CD4-positive, alpha-beta memory T cell (primary cell): ENCODE data around the gene LOXL3. TPM values are rescaled to one million over a fixed set of nuclear protein-coding genes. Genes with fewer than 3 reads are reported as not detected.

Experiments
- CTCF ChIA-PET: fragments of 350-600 bp; sonication (Branson Sonifier 250); formaldehyde crosslinking; loops from one replicate; lab custom pipeline; 2021; ENCODE audit warnings: inconsistent platforms; ENCODE audit not compliant: partially characterized antibody; lab: Charles Lee
- POLR2A ChIA-PET: fragments of 350-600 bp; sonication (Branson Sonifier 250); formaldehyde crosslinking; loops from one replicate; lab custom pipeline; 2021; ENCODE audit not compliant: partially characterized antibody; lab: Charles Lee
- DNase-seq, 5 donors: peaks; one replicate each; pipeline versions ENCODE4 v3.0.0 to v3.0.0-alpha.2; 2020 to 2022; ENCODE audit warnings: mixed read lengths in 1 of 5
- H3K27ac ChIP-seq: one replicate; pipeline ENCODE4 v1.7.0; 2013; ENCODE audit warnings: low read depth, low read length
- H3K27me3 ChIP-seq: 2 replicates; pipeline ENCODE4 v1.7.0; 2013; ENCODE audit warnings: mild to moderate bottlenecking, low read length, moderate library complexity; ENCODE audit not compliant: insufficient read depth
- H3K36me3 ChIP-seq: 2 replicates; pipeline ENCODE4 v1.7.0; 2013; ENCODE audit warnings: mild to moderate bottlenecking, low read length, moderate library complexity; ENCODE audit not compliant: insufficient read depth
- H3K4me1 ChIP-seq: 2 replicates; pipeline ENCODE4 v1.7.0; 2013; ENCODE audit warnings: mild to moderate bottlenecking, low read length, moderate library complexity; ENCODE audit not compliant: insufficient read depth
- H3K4me3 ChIP-seq, 2 donors: one replicate each; pipeline ENCODE4 v1.7.0; 2013; ENCODE audit warnings: low read length in 2 of 2, mild to moderate bottlenecking in 1 of 2
- H3K9me3 ChIP-seq, 2 donors: one replicate each; pipeline ENCODE4 v1.7.0; 2013; ENCODE audit warnings: low read length in 2 of 2, control low read depth in 1 of 2; ENCODE audit not compliant: control insufficient read depth in 1 of 2
- H3K27ac Mint-ChIP-seq, 7 donors: one replicate each; pipeline ENCODE4 v1.8.0; 2020 to 2021; ENCODE audit warnings: mixed read lengths in 7 of 7, mild to moderate bottlenecking in 6 of 7, inconsistent platforms in 3 of 7, moderate library complexity in 3 of 7
- H3K27me3 Mint-ChIP-seq, 2 donors: one replicate each; pipeline ENCODE4 v1.8.0; 2020 to 2021; ENCODE audit warnings: mixed read lengths in 2 of 2
- H3K36me3 Mint-ChIP-seq, 2 donors: one replicate each; pipeline ENCODE4 v1.8.0; 2020 to 2021; ENCODE audit warnings: mixed read lengths in 2 of 2, inconsistent platforms in 1 of 2, mild to moderate bottlenecking in 1 of 2
- H3K4me1 Mint-ChIP-seq, 4 donors: one replicate each; pipeline ENCODE4 v1.8.0; 2020 to 2021; ENCODE audit warnings: mixed read lengths in 4 of 4, mild to moderate bottlenecking in 1 of 4
- H3K4me3 Mint-ChIP-seq, 8 donors: one replicate each; pipeline ENCODE4 v1.8.0; 2020 to 2021; ENCODE audit warnings: mixed read lengths in 8 of 8, mild to moderate bottlenecking in 7 of 8, moderate library complexity in 6 of 8, inconsistent platforms in 3 of 8
- H3K9me3 Mint-ChIP-seq, 8 donors: one replicate each; pipeline ENCODE4 v1.8.0; 2020 to 2021; ENCODE audit warnings: mixed read lengths in 8 of 8, mild to moderate bottlenecking in 5 of 8, inconsistent platforms in 3 of 8, moderate library complexity in 1 of 8
- intact Hi-C: fragments of 100-400 bp; cut with micrococcal nuclease; formaldehyde crosslinking; loops from one replicate; pipeline ENCODE4 v1.15.1; 2023
- polyA plus RNA-seq, 2 donors: library from polyadenylated mRNA; unstranded; fragments of 300-500 nt; fragmentation: Illumina TruSeq; gene quantifications; one replicate each; pipeline ENCODE4 v1.2.3, GENCODE V29; 2021
- total RNA-seq, 2 experiments: library from RNA; stranded (reverse); gene quantifications; one replicate each; pipeline ENCODE4 v1.2.3, GENCODE V29; 2021

The LOXL3 gene
- total and polyA plus RNA-seq, 4 experiments from 2014 or later: 0.25 to 0.32 TPM; not detected in 2

GRCh38 chr2:74552914-74553811 lies 579 bp downstream of the LOXL3 start:
- Mint-ChIP-seq H3K9me3 (peaks cover 0 to 2% (median 0%) of the 10 kb centered on the region in 8 donors), H3K27ac (peak overlapping the region; percentile 70 to 92 (median 79)), H3K4me3 (peak overlapping the region; percentile 70 to 87 (median 78)), H3K4me1 (peaks cover 10 to 40% (median 24%) of the 10 kb centered on the region in 4 donors), H3K27me3 (peaks cover 15 to 29% of the 10 kb centered on the region in 2 donors), H3K36me3 (peaks cover 0 to 20% of the 10 kb centered on the region in 2 donors)
- H3K27ac ChIP-seq: no peak overlapping the region
- H3K36me3 ChIP-seq: no peaks in the 10 kb centered on the region
- POLR2A ChIA-PET: interaction anchor here (0.8 to 1.3 kb wide), 4 partner anchors 37 to 161 kb away, joined by 3 to 4 read pairs (median 3); partner anchors contain the start of genes CCDC142 and TTC31
- H3K9me3 ChIP-seq: no peaks in the 10 kb centered on the region
- peaks cover 22% of the 10 kb centered on the region for H3K27me3 ChIP-seq
- CTCF ChIA-PET: no interaction called here
- intact Hi-C loops: loop anchor here (10.0 kb wide), 1 partner anchor 158 kb away; no protein-coding TSS in a partner anchor
- peaks cover 29% of the 10 kb centered on the region for H3K4me1 ChIP-seq
- DNase-seq: no peak
- no peak overlapping the region for H3K4me3 ChIP-seq

GRCh38 chr2:74551942-74552913 lies 1.5 kb downstream of the LOXL3 start:
- Histone ChIP-seq H3K27me3 (peaks cover 28% of the 10 kb centered on the region), H3K27ac (no peak overlapping the region), H3K36me3 (no peaks in the 10 kb centered on the region), H3K4me3 (no peak overlapping the region), H3K9me3 (no peaks in the 10 kb centered on the region), H3K4me1 (peaks cover 29% of the 10 kb centered on the region)
- intact Hi-C loops: loop anchor here (10.0 kb wide), 1 partner anchor 157 kb away; no protein-coding TSS in a partner anchor
- H3K4me1 Mint-ChIP-seq: peaks cover 10 to 41% (median 26%) of the 10 kb centered on the region in 4 donors
- peak overlapping the region in 7 of 8 donors; percentile 9 to 82 (median 67) for H3K4me3 Mint-ChIP-seq
- no peak for DNase-seq
- H3K9me3 Mint-ChIP-seq: peaks cover 0 to 2% (median 0%) of the 10 kb centered on the region in 8 donors
- H3K27ac Mint-ChIP-seq: peak overlapping the region in 4 of 7 donors; percentile 21 to 90 (median 76)
- peaks cover 23 to 35% of the 10 kb centered on the region in 2 donors for H3K27me3 Mint-ChIP-seq
- peaks cover 0 to 20% of the 10 kb centered on the region in 2 donors for H3K36me3 Mint-ChIP-seq
- CTCF ChIA-PET: no interaction called here
- POLR2A ChIA-PET: interaction anchor here (0.8 to 0.9 kb wide), 2 partner anchors 36 to 70 kb away, joined by 3 read pairs; partner anchors contain the start of genes CCDC142 and TTC31

GRCh38 chr2:74551530-74551929 lies 2.2 kb downstream of the LOXL3 start:
- peaks cover 0 to 15% of the 10 kb centered on the region in 2 donors for H3K36me3 Mint-ChIP-seq
- peak overlapping the region in 1 of 8 donors; percentile 32 for H3K4me3 Mint-ChIP-seq
- DNase-seq: no peak
- POLR2A ChIA-PET: no interaction called here
- Histone ChIP-seq H3K27ac (no peak overlapping the region), H3K27me3 (peaks cover 30% of the 10 kb centered on the region), H3K9me3 (no peaks in the 10 kb centered on the region), H3K4me3 (no peak overlapping the region), H3K36me3 (no peaks in the 10 kb centered on the region), H3K4me1 (peaks cover 29% of the 10 kb centered on the region)
- CTCF ChIA-PET: no interaction called here
- H3K4me1 Mint-ChIP-seq: peaks cover 10 to 38% (median 25%) of the 10 kb centered on the region in 4 donors
- peaks cover 0 to 2% (median 0%) of the 10 kb centered on the region in 8 donors for H3K9me3 Mint-ChIP-seq
- peaks cover 24 to 37% of the 10 kb centered on the region in 2 donors for H3K27me3 Mint-ChIP-seq
- peak overlapping the region in 1 of 7 donors; percentile 0 for H3K27ac Mint-ChIP-seq
- intact Hi-C loops: loop anchor here (10.0 kb wide), 1 partner anchor 157 kb away; no protein-coding TSS in a partner anchor

GRCh38 chr2:74550231-74550630 lies 3.5 kb downstream of the LOXL3 start:
- H3K4me1 ChIP-seq: peaks cover 22% of the 10 kb centered on the region
- Mint-ChIP-seq H3K36me3 (peaks cover 0 to 8% of the 10 kb centered on the region in 2 donors), H3K27me3 (peaks cover 26 to 39% of the 10 kb centered on the region in 2 donors), H3K9me3 (peaks cover 0 to 2% (median 0%) of the 10 kb centered on the region in 8 donors), H3K27ac (no peak overlapping the region), H3K4me3 (peak overlapping the region in 4 of 8 donors; percentile 15 to 47 (median 34)), H3K4me1 (peaks cover 7 to 27% (median 16%) of the 10 kb centered on the region in 4 donors)
- ChIA-PET POLR2A (no interaction called here), CTCF (interaction anchor here (1.1 kb wide), 1 partner anchor 37 kb away, joined by 3 read pairs; no protein-coding TSS in a partner anchor)
- no peaks in the 10 kb centered on the region for H3K9me3 ChIP-seq
- no peak overlapping the region for H3K27ac ChIP-seq
- intact Hi-C loops: loop anchor here (10.0 kb wide), 1 partner anchor 155 kb away; no protein-coding TSS in a partner anchor
- DNase-seq: no peak
- peaks cover 30% of the 10 kb centered on the region for H3K27me3 ChIP-seq
- H3K36me3 ChIP-seq: no peaks in the 10 kb centered on the region
- no peak overlapping the region for H3K4me3 ChIP-seq

- intact Hi-C loops: no loop called here
- H3K27me3 Mint-ChIP-seq: peaks cover 26 to 46% of the 10 kb centered on the region in 2 donors
- POLR2A ChIA-PET: no interaction called here
- Histone ChIP-seq H3K27me3 (peaks cover 30% of the 10 kb centered on the region), H3K4me1 (peaks cover 20% of the 10 kb centered on the region), H3K36me3 (no peaks in the 10 kb centered on the region), H3K27ac (no peak overlapping the region), H3K9me3 (no peaks in the 10 kb centered on the region), H3K4me3 (peak overlapping the region in 1 of 2 donors; percentile 20)
- peak overlapping the region; percentile 38 to 82 (median 52) for H3K4me3 Mint-ChIP-seq
- CTCF ChIA-PET: interaction anchor here (1.0 kb wide), 1 partner anchor 16 kb away, joined by 3 read pairs; no protein-coding TSS in a partner anchor
- no peak overlapping the region for H3K27ac Mint-ChIP-seq
- no peaks in the 10 kb centered on the region for H3K9me3 Mint-ChIP-seq
- H3K36me3 Mint-ChIP-seq: peaks cover 0 to 2% of the 10 kb centered on the region in 2 donors
- DNase-seq: no peak
- peaks cover 7 to 22% (median 15%) of the 10 kb centered on the region in 4 donors for H3K4me1 Mint-ChIP-seq
These were observed 4.6 kb downstream of the LOXL3 start for GRCh38 chr2:74548900-74549826.
